Cardiac muscle cell (in vitro differentiated cells and primary cell): Measurements from ENCODE around the gene KCNIP3. TPM values are rescaled to one million over a fixed set of nuclear protein-coding genes. Genes with fewer than 3 reads are reported as not detected.

Experiments used
- DNase-seq, 2 donors: peaks; one replicate each; pipeline versions ENCODE4 v3.0.0 to v3.0.0-alpha.2; 2010 to 2017; ENCODE audit warnings: low read depth in 1 of 2, low spot score in 1 of 2
- H3K27ac ChIP-seq: fragments of 200-600 bp; sonication (generic); 2 replicates; pipeline ENCODE4 v1.5.1; 2016
- H3K27me3 ChIP-seq: fragments of 200-600 bp; sonication (generic); 2 replicates; pipeline ENCODE4 v1.6.0; 2016; ENCODE audit warnings: control low read depth
- H3K36me3 ChIP-seq: fragments of 200-600 bp; sonication (generic); 2 replicates; pipeline ENCODE4 v1.5.1; 2016; ENCODE audit warnings: control low read depth
- H3K4me1 ChIP-seq: fragments of 200-600 bp; sonication (generic); 2 replicates; pipeline ENCODE4 v1.8.1; 2017; ENCODE audit warnings: low read depth, mild to moderate bottlenecking, mixed run types
- H3K4me3 ChIP-seq: fragments of 200-600 bp; sonication (generic); 2 replicates; pipeline ENCODE4 v1.5.1; 2016; ENCODE audit warnings: mild to moderate bottlenecking
- H3K9me3 ChIP-seq: fragments of 200-600 bp; sonication (generic); 2 replicates; pipeline ENCODE4 v1.5.1; 2017; ENCODE audit warnings: low read depth, mild to moderate bottlenecking, control low read depth
- polyA plus RNA-seq: library from polyadenylated mRNA; unstranded; fragments of >200 nt; fragmentation: Nextera tagmentation; extraction: Ambion mirVana; gene quantifications from 2 replicates; pipeline ENCODE4 v1.2.1, GENCODE V29; 2016
- total RNA-seq: library from RNA; depleted of rRNA; stranded (reverse); fragments of >200 nt; gene quantifications from 2 replicates; pipeline ENCODE4 v1.2.3, GENCODE V29; 2016
- TF ChIP-seq, protein P1 (sequence below): IDR thresholded peaks from 2 replicates; pipeline ENCODE4 v1.5.1; 2012; ENCODE audit warnings: low read depth, mild to moderate bottlenecking, low read length

KCNIP3 gene
- total and polyA plus RNA-seq, 2 experiments from 2014 or later = 1.2 to 5.2 TPM

DNA sequence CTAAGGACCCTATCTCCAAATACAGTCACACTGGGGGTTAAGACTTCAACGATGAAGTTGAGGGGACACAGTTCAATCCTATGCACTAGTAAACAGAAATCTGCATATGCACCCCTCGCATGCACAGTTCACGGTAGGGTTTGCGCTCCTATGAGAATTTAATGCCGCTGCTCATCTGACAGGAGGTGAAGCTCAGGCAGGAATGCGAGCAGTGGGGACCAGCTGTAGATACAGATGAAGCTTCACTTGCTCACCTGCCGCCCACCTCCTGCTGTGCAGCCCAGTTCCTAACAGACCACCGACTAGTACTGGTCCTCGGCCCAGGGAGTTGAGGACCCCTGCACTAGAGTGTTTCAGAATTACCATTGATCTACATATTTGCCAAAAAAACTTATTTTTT lies 65.3 kb downstream of the KCNIP3 start:
- no peaks in the 10 kb centered on the region for H3K27me3 ChIP-seq
- no peak overlapping the region for H3K4me3 ChIP-seq
- H3K9me3 ChIP-seq = no peaks in the 10 kb centered on the region
- H3K4me1 ChIP-seq = no peaks in the 10 kb centered on the region
- TF ChIP-seq, protein P1, sequence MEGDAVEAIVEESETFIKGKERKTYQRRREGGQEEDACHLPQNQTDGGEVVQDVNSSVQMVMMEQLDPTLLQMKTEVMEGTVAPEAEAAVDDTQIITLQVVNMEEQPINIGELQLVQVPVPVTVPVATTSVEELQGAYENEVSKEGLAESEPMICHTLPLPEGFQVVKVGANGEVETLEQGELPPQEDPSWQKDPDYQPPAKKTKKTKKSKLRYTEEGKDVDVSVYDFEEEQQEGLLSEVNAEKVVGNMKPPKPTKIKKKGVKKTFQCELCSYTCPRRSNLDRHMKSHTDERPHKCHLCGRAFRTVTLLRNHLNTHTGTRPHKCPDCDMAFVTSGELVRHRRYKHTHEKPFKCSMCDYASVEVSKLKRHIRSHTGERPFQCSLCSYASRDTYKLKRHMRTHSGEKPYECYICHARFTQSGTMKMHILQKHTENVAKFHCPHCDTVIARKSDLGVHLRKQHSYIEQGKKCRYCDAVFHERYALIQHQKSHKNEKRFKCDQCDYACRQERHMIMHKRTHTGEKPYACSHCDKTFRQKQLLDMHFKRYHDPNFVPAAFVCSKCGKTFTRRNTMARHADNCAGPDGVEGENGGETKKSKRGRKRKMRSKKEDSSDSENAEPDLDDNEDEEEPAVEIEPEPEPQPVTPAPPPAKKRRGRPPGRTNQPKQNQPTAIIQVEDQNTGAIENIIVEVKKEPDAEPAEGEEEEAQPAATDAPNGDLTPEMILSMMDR = no peak
- H3K27ac ChIP-seq = no peak overlapping the region
- H3K36me3 ChIP-seq = no peaks in the 10 kb centered on the region
- no peak for DNase-seq

DNA sequence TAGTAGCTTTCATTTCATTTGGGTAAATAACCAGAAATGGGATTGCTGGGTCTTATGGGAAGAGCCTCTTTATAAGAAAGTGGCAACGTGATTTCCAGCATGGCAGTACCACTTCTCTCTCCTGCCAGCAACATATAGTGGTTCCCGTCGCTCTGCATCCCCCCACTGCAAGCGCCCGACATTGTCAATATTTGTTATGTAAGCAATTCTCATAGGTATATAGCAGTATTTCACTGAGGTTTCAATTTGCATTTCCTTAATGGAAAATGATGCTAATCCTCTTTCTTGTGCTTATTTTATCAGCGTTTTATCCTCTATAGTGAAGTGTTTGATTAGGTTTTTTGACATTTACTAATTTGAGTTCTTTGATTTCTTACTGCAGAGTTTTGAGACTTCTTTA lies 69.4 kb downstream of the KCNIP3 start:
- TF ChIP-seq, protein P1 = no peak
- no peaks in the 10 kb centered on the region for H3K36me3 ChIP-seq
- H3K9me3 ChIP-seq = no peaks in the 10 kb centered on the region
- no peaks in the 10 kb centered on the region for H3K27me3 ChIP-seq
- no peak overlapping the region for H3K27ac ChIP-seq
- H3K4me1 ChIP-seq = no peaks in the 10 kb centered on the region
- DNase-seq = no peak
- H3K4me3 ChIP-seq = no peak overlapping the region

DNA sequence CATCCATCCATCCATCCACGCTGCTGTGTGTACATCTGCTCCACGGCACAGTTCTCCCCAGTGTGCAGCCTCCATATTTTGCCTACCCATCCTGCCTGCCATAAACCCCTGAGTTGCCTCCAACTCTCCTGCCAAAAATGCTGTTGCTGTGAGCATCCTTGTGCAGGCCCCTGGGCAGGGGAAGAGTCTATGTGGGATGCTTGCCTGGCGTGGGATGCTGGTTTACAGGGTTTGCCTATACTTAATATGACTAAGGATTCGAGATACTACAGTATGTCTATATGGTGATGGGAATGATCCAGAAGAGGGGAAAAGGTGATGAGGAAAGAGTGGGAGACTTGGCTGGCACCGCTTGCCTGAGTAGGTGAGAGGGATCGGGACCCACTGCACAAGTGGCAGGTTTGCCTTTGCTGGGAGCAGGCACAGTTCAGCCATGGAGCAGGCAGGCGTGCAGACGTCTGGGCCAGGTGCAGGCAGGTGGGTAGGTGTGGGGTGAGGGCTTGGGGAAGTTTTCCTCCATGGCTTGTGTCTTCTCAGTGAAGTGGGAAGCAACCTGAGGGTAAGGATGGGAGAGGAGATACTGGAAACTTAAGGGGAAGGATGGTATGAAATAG lies 75.2 kb downstream of the KCNIP3 start:
- Histone ChIP-seq H3K4me1 (no peaks in the 10 kb centered on the region), H3K4me3 (no peak overlapping the region), H3K27me3 (no peaks in the 10 kb centered on the region), H3K9me3 (no peaks in the 10 kb centered on the region), H3K36me3 (no peaks in the 10 kb centered on the region), H3K27ac (no peak overlapping the region)
- TF ChIP-seq, protein P1 = no peak
- DNase-seq = no peak

DNA sequence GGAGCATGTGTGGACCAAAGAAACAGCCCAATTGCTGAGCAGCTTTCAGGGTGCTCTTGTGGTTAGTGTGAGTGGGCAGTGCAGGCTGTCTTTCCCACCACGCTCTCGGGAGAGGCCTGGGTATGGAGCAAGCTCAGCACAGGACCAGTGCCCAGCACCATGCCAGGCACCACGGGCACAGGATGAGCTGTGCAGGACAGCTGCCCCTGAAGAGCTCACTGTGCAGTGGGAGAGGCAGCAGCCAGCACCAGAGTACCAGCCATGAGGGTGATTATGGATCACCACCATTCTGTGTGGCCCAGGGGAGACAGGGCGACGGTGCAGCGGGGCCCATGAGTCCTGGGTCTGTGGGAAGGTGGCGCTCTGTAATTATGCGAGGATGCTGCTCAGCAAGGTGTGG lies 75.7 kb downstream of the KCNIP3 start:
- H3K27me3 ChIP-seq = no peaks in the 10 kb centered on the region
- H3K4me3 ChIP-seq = no peak overlapping the region
- H3K9me3 ChIP-seq = no peaks in the 10 kb centered on the region
- H3K27ac ChIP-seq = no peak overlapping the region
- TF ChIP-seq, protein P1 = no peak
- DNase-seq = no peak
- H3K36me3 ChIP-seq = no peaks in the 10 kb centered on the region
- H3K4me1 ChIP-seq = no peaks in the 10 kb centered on the region

DNA sequence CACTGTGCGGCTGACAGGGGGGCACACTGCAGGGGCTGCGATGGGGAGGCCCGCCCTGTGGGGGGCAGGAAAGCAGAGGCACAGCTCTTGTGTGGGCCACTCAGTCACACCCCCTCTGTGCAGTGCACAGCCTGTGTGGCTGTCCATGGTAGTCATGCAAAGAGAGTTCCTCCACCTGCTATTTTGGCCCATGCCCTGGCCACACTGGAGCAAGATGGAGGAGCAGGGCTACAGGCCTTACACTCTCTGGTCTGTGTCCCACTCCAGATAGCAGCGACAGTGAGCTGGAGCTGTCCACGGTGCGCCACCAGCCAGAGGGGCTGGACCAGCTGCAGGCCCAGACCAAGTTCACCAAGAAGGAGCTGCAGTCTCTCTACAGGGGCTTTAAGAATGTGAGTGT lies 76.9 kb downstream of the KCNIP3 start:
- H3K27me3 ChIP-seq = no peaks in the 10 kb centered on the region
- no peaks in the 10 kb centered on the region for H3K9me3 ChIP-seq
- TF ChIP-seq, protein P1 = no peak
- DNase-seq = peak in 1 of 2 donors; percentile 27
- H3K4me1 ChIP-seq = no peaks in the 10 kb centered on the region
- H3K27ac ChIP-seq = no peak overlapping the region
- no peaks in the 10 kb centered on the region for H3K36me3 ChIP-seq
- no peak overlapping the region for H3K4me3 ChIP-seq
